HCT116 (cell line): Measurements from ENCODE around the gene EML2. TPM values are rescaled to one million over a fixed set of nuclear protein-coding genes. Genes with fewer than 3 reads are reported as not detected.

Experiments
- ATAC-seq: fragments of 200-7000 bp; cut with Tn5 transposase; 2 replicates; pipeline ENCODE4 v1.9.1; 2020; ENCODE audit warnings: mild to moderate bottlenecking, moderate library complexity
- BruUV-seq: library from RNA; stranded (reverse); fragments of 400-500 nt; replicated peaks from 2 replicates; lab custom pipeline; 2021; lab: Mats Ljungman, UMichigan
- CTCF ChIA-PET: fragments of 300-600 bp; sonication (Branson Sonifier 250); formaldehyde crosslinking; loops from one replicate; lab custom pipeline; 2021; ENCODE audit warnings: antibody characterized with exemption; lab: Charles Lee
- POLR2A ChIA-PET: fragments of 300-600, 350-600 bp; sonication (Branson Sonifier 250); formaldehyde crosslinking; loops from one replicate; lab custom pipeline; 2021; ENCODE audit warnings: antibody characterized with exemption; lab: Charles Lee
- RAD21 ChIA-PET, 2 experiments: fragments of 300-600 bp; sonication (Branson Sonifier 250); formaldehyde crosslinking; loops; one replicate each; lab custom pipeline; 2023; ENCODE audit warnings: low total read pairs in 2 of 2; ENCODE audit not compliant: uncharacterized antibody in 2 of 2, unreplicated experiment in 2 of 2, low non-redundant PET in 1 of 2; lab: Charles Lee
- DNase-seq: peaks from one replicate; pipeline ENCODE4 v3.0.0-alpha.2; 2010; ENCODE audit warnings: low read depth, low spot score
- H2AFZ ChIP-seq: fragments of 200-600 bp; shearing (Covaris generic), sonication (generic); 2 replicates; pipeline ENCODE4 v1.6.1; 2017; ENCODE audit warnings: low read depth, mixed run types, mixed read lengths, antibody characterized with exemption, low read length; ENCODE audit not compliant: poor library complexity, severe bottlenecking
- H3K27ac ChIP-seq: 2 replicates; pipeline ENCODE4 v1.5.1; 2012; ENCODE audit warnings: low read depth, low read length
- H3K27me3 ChIP-seq: fragments of 200-600 bp; sonication (generic); 2 replicates; pipeline ENCODE4 v1.6.1; 2016; ENCODE audit warnings: mixed run types, low read length, mixed read lengths; ENCODE audit not compliant: insufficient read depth
- H3K36me3 ChIP-seq, 2 experiments: fragments of 200-500 bp in 1 of 2; fragments of 200-600 bp in 1 of 2; sonication (Bioruptor generic) in 1 of 2; sonication (generic) in 1 of 2; 2 replicates each; pipeline versions ENCODE4 v1.5.1 to v1.6.1; 2014 to 2016; ENCODE audit warnings: low read length in 2 of 2, inconsistent platforms in 1 of 2, mixed read lengths in 1 of 2, mixed run types in 1 of 2; ENCODE audit not compliant: insufficient read depth in 2 of 2, control insufficient read depth in 1 of 2
- H3K4me1 ChIP-seq, 2 experiments: fragments of 200-600 bp in 1 of 2; sonication (generic) in 1 of 2; 2 replicates each; pipeline versions ENCODE4 v1.5.1 to v1.6.1; 2012 to 2017; ENCODE audit warnings: low read length in 2 of 2, inconsistent platforms in 1 of 2, mild to moderate bottlenecking in 1 of 2, mixed read lengths in 1 of 2, mixed run types in 1 of 2, moderate library complexity in 1 of 2; ENCODE audit not compliant: insufficient read depth in 2 of 2, control insufficient read depth in 1 of 2
- H3K4me2 ChIP-seq: fragments of 200-600 bp; sonication (generic); 2 replicates; pipeline ENCODE4 v1.6.1; 2017; ENCODE audit warnings: mixed run types, low read length, mixed read lengths
- H3K4me3 ChIP-seq, 2 experiments: fragments of 200-600 bp in 1 of 2; sonication (generic) in 1 of 2; replicated peaks in 1 of 2; 2 replicates each; pipeline ENCODE4 v1.5.1; 2011 to 2016; ENCODE audit warnings: low read length in 2 of 2, control low read depth in 1 of 2, low read depth in 1 of 2, mild to moderate bottlenecking in 1 of 2, mixed read lengths in 1 of 2, mixed run types in 1 of 2
- H3K79me2 ChIP-seq: fragments of 200-600 bp; sonication (generic); 2 replicates; pipeline ENCODE4 v1.6.1; 2017; ENCODE audit warnings: mild to moderate bottlenecking, mixed run types, low read length, moderate library complexity, mixed read lengths; ENCODE audit not compliant: insufficient read depth
- H3K9ac ChIP-seq: fragments of 200-600 bp; sonication (generic); 2 replicates; pipeline ENCODE4 v1.6.1; 2016; ENCODE audit warnings: low read length, mixed read lengths
- H3K9me2 ChIP-seq: fragments of 200-600 bp; sonication (generic), shearing (Covaris generic); 2 replicates; pipeline ENCODE4 v1.6.1; 2017; ENCODE audit warnings: mixed run types, mild to moderate bottlenecking, moderate library complexity; ENCODE audit not compliant: insufficient read depth
- H3K9me3 ChIP-seq, 2 experiments: fragments of 200-500 bp in 1 of 2; fragments of 200-600 bp in 1 of 2; sonication (Bioruptor generic) in 1 of 2; sonication (generic) in 1 of 2; 2 replicates each; pipeline ENCODE4 v1.6.1; 2014 to 2017; ENCODE audit warnings: low read length in 2 of 2, mixed read lengths in 2 of 2, inconsistent platforms in 1 of 2, low read depth in 1 of 2, mild to moderate bottlenecking in 1 of 2, mixed run types in 1 of 2, moderate library complexity in 1 of 2; ENCODE audit not compliant: control insufficient read depth in 1 of 2, insufficient read depth in 1 of 2
- H4K20me1 ChIP-seq: fragments of 200-600 bp; sonication (generic), shearing (Covaris generic); 2 replicates; pipeline ENCODE4 v1.6.1; 2017; ENCODE audit warnings: mixed run types, mild to moderate bottlenecking, moderate library complexity; ENCODE audit not compliant: insufficient read depth
- CBX3 ChIP-seq: IDR thresholded peaks from 2 replicates; pipeline ENCODE4 v1.6.1; 2012; ENCODE audit warnings: low read depth
- CEBPB ChIP-seq: IDR thresholded peaks from 2 replicates; pipeline ENCODE4 v1.6.1; 2012; ENCODE audit warnings: low read depth
- CTCF ChIP-seq, 3 experiments: fragments of 200-600 bp in 1 of 3; sonication (generic) in 1 of 3; IDR thresholded peaks in 2 of 3; conservative IDR thresholded peaks in 1 of 3; 2 replicates each; pipeline ENCODE4 v1.5.1; 2012 to 2017; ENCODE audit warnings: low read depth in 2 of 3, low read length in 2 of 3, antibody characterized with exemption in 1 of 3, borderline replicate concordance in 1 of 3, control low read depth in 1 of 3, mild to moderate bottlenecking in 1 of 3, mixed read lengths in 1 of 3, mixed run types in 1 of 3, moderate library complexity in 1 of 3; ENCODE audit not compliant: insufficient read depth in 1 of 3
- EGR1 ChIP-seq: IDR thresholded peaks from 2 replicates; pipeline ENCODE4 v1.6.1; 2012; ENCODE audit warnings: low read depth
- EZH2 ChIP-seq: fragments of 200-600 bp; sonication (generic); IDR thresholded peaks from 2 replicates; pipeline ENCODE4 v1.6.1; 2017; ENCODE audit warnings: antibody characterized with exemption, mixed run types
- EZH2phosphoT487 ChIP-seq: fragments of 200-600 bp; IDR thresholded peaks from 2 replicates; pipeline ENCODE4 v1.6.1; 2018; ENCODE audit warnings: antibody characterized with exemption, borderline replicate concordance
- FOSL1 ChIP-seq: IDR thresholded peaks from 2 replicates; pipeline ENCODE4 v1.6.1; 2012; ENCODE audit warnings: low read depth
- JUND ChIP-seq: IDR thresholded peaks from 2 replicates; pipeline ENCODE4 v1.6.1; 2012
- MAX ChIP-seq: IDR thresholded peaks from 2 replicates; pipeline ENCODE4 v1.6.1; 2012
- POLR2A ChIP-seq: IDR thresholded peaks from 2 replicates; pipeline ENCODE4 v1.7.0; 2011; ENCODE audit warnings: borderline replicate concordance; ENCODE audit not compliant: insufficient read depth, insufficient read length; ENCODE audit errors: extremely low read depth
- RAD21 ChIP-seq: IDR thresholded peaks from 2 replicates; pipeline ENCODE4 v1.6.1; 2012; ENCODE audit warnings: low read depth, mild to moderate bottlenecking
- YY1 ChIP-seq: IDR thresholded peaks from 2 replicates; pipeline ENCODE4 v1.6.1; 2011; ENCODE audit warnings: low read length, low read depth, moderate library complexity, mild to moderate bottlenecking; ENCODE audit not compliant: insufficient replicate concordance; ENCODE audit errors: extremely low read depth
- intact Hi-C: fragments of 100-400 bp; cut with micrococcal nuclease; formaldehyde crosslinking; loops from 2 replicates; pipeline ENCODE4 v1.10.0; 2022
- total RNA-seq: library from RNA; stranded (reverse); gene quantifications from one replicate; pipeline ENCODE4 v1.2.1, GENCODE V29; 2021; ENCODE audit not compliant: unreplicated experiment
- TF ChIP-seq, protein P1 (sequence below): IDR thresholded peaks from 2 replicates; pipeline ENCODE4 v1.6.1; 2011; ENCODE audit warnings: mild to moderate bottlenecking, low read length, moderate library complexity; ENCODE audit not compliant: insufficient replicate concordance; ENCODE audit errors: extremely low read depth

EML2 gene
- total RNA-seq, 1 experiment from 2014 or later: 131 TPM

DNA sequence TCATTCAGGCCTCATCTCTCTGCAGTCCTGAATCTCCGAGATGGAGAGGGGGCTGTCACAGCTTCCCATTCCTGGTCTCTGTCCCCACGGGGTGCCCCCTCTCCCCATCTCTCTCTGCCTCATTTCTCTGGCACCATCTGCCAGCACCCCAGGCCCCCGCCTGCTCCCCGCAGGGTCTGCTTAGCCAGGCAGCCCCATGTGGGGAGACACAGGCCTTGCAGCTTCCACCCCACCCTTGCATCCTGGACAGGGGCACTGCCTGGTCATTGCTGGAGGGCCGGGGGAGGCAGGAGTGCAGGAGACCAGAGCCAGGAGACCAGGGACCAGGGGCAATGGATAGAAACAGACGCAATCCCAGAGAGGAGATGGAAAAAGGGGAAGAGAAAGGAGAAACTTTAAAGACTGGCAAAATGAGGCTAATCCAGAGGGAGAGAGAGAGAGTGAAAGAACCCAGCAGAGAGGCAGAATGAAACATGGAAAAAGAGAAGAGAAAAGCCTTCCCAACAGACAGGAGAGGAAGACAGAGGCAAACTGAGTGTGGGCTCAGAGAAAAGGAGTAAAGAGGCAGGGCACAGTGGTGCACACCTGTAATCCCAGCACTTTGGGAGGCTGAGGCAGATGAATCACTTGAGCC is 20.0 kb upstream of the EML2 start:
- ChIA-PET CTCF (no interaction called here), RAD21 (no interaction called here), POLR2A (no interaction called here)
- Histone ChIP-seq H2AFZ (no peak overlapping the region), H3K9me3 (no peaks in the 10 kb centered on the region), H3K9me2 (no peaks in the 10 kb centered on the region), H3K27me3 (no peaks in the 10 kb centered on the region), H3K9ac (no peak overlapping the region), H3K79me2 (no peaks in the 10 kb centered on the region), H3K4me1 (no peaks in the 10 kb centered on the region), H3K4me3 (no peak overlapping the region), H4K20me1 (no peaks in the 10 kb centered on the region), H3K4me2 (no peak overlapping the region), H3K27ac (no peak overlapping the region), H3K36me3 (no peaks in the 10 kb centered on the region)
- no peak for DNase-seq
- BruUV-seq: no TSS peak
- intact Hi-C loops: no loop called here
- ATAC-seq: no peak
- TF ChIP-seq EZH2phosphoT487 (no peak), CEBPB (no peak), YY1 (no peak), CTCF (IDR thresholded peaks at IDR 0.05 in 2 of 3, conservative IDR thresholded peaks at IDR 0.05 in 1 of 3; ENCODE audit: borderline replicate concordance in 1 of 3, insufficient read depth in 1 of 3, low read depth in 2 of 3, low read length in 2 of 3) (no peak), CBX3 (no peak), EZH2 (no peak), RAD21 (no peak), EGR1 (no peak), POLR2A (no peak), MAX (no peak), FOSL1 (no peak), JUND (no peak)
- TF ChIP-seq, protein P1, sequence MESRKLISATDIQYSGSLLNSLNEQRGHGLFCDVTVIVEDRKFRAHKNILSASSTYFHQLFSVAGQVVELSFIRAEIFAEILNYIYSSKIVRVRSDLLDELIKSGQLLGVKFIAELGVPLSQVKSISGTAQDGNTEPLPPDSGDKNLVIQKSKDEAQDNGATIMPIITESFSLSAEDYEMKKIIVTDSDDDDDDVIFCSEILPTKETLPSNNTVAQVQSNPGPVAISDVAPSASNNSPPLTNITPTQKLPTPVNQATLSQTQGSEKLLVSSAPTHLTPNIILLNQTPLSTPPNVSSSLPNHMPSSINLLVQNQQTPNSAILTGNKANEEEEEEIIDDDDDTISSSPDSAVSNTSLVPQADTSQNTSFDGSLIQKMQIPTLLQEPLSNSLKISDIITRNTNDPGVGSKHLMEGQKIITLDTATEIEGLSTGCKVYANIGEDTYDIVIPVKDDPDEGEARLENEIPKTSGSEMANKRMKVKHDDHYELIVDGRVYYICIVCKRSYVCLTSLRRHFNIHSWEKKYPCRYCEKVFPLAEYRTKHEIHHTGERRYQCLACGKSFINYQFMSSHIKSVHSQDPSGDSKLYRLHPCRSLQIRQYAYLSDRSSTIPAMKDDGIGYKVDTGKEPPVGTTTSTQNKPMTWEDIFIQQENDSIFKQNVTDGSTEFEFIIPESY: no peak
